Activated CD8-positive, alpha-beta memory T cell treated with anti-CD3 and anti-CD28 coated beads for 1 hour (primary cell): ENCODE results near the gene GOLGA8T.
"Not testable (repeated sequence)": the region's sequence is repeated elsewhere in the genome, so short reads cannot be mapped to it uniquely, and the experiment has no call there.

Experiments used
- DNase-seq, 2 donors: peaks; one replicate each; pipeline ENCODE4 v3.0.0-alpha.2; 2020; ENCODE audit warnings: low read depth in 1 of 2; ENCODE audit errors: extremely low read depth in 1 of 2

GOLGA8T gene, protein sequence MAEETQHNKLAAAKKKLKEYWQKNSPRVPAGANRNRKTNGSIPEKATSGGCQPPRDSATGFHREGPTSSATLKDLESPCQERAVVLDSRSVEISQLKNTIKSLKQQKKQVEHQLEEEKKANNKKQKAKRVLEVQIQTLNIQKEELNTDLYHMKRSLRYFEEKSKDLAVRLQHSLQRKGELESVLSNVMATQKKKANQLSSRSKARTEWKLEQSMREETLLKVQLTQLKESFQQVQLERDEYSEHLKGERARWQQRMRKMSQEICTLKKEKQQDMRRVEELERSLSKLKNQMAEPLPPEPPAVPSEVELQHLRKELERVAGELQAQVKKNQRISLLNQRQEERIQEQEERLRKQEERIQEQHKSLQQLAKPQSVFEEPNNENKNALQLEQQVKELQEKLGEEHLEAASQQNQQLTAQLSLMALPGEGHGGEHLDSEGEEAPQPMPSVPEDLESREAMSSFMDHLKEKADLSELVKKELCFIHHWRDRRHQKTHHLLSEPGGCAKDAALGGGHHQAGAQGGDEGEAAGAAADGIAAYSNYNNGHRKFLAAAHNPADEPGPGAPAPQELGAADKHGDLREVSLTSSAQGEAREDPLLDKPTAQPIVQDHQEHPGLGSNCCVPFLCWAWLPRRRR

GRCh38 chr15:30134751-30135150 is at the start of gene GOLGA8T:
Gene GOLGA8T, plus strand, starts transcription at chr15:30135051. Its CDS starts 98 bp downstream, at chr15:30135149.
- DNase-seq, result not testable (repeated sequence)

- not testable (repeated sequence) for DNase-seq
Measured at GRCh38 chr15:30097827-30098226, 37.0 kb upstream of the GOLGA8T start.

DNA sequence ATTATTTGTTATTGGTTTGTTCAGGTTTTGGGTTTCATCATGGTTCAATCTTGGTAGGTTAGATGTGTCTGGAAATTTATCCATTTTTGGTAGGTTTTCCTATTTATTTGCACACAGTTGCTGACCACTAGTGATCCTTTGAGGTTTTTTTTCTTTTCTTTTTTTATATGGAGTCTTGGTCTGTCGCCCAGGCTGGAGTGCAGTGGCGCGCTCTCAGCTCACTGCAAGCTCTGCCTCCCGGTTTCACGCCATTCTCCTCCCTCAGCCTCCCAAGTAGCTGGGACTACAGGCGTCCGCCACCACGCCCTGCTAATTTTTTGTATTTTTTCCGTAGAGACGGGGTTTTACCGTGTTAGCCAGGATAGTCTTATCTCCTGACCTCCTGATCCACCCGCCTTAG is 32.0 kb upstream of the GOLGA8T start:
- not testable (repeated sequence) for DNase-seq

- not testable (repeated sequence) for DNase-seq
Measured at GRCh38 chr15:30103941-30104507, 30.8 kb upstream of the GOLGA8T start.

GRCh38 chr15:30110591-30110990 is 24.3 kb upstream of the GOLGA8T start:
- not testable (repeated sequence) for DNase-seq

DNA sequence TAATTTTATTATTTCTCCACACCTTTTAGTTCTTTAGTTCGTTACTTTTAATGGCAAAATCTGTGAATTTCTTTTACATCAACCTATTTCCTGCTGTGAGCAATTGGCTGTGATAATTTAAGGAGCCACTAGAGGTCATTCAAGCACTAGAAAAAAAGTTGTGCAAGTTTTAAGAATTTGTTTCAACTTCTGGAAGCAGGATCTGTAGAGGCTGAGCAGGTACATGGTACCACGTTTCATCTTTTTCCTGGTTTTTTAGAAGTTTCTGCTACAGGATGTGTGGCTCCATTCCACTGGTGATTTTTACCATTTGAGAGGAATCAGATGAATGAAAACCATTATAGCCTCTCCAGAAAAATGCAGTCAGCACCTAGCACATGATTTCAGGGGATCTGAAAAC is 4.8 kb upstream of the GOLGA8T start:
- DNase-seq, result not testable (repeated sequence)

DNA sequence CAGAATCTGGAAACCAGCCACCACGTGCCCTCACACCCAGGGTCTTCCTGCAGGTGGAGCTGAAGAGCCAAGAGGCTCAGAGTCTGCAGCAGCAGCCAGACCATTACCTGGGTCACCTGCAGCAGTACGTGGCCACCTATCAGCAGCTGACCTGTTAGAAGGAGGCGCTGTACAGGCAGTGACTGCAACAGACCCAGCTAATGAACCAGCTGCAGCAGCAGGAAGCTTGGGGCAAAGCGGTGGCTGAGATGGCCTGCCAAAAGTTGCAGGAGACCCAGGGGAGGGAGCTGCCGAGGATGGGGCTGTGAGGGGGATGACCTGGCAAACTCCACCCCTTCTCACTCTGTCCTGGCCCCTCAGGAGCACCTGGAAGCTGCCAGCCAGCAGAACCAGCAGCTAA is 8.4 kb downstream of the GOLGA8T start:
- not testable (repeated sequence) for DNase-seq

GRCh38 chr15:30149891-30150290 is 15.0 kb downstream of the GOLGA8T start:
- not testable (repeated sequence) for DNase-seq

DNA sequence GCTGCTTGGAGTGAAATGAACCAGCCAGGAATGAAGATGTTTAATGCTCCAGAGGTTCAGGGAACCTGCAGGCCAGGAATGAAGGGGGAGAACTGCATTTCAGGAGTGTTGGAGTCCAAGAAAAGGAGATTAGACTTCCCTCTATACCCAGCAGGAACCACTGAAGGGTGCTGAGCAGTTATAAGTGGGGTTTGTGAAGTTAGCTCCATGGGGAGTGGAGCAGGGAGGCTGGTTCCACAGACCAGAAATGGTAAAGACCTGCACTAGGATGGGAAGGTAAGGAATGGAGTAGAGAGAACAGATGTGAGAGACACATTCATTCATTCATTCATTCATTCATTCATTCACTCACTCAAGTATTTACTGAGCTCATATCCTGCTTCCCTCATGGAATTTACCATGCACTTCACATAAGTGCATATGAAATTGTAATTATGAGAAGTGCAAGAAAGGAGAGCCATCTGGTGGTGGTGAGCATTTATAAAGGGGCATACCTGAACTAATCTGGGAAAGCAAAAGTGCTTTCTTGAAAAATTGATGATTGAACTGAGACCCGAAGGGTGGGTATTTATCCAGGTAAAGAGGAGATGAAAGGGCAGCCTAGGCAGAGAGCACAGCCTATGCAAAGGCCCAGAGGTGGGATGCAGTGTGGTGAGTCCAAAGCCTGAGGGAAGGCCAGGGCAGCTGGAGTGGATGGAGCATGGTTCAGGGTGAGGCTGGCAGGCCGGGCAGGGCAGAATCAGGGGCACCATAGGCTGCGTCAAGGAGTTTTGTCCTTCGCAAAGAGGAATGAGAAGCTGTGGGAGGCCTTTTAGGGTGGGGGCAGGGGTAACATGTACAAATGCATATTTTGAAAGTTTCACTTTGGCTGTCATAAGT is 27.9 kb downstream of the GOLGA8T start:
- not testable (repeated sequence) for DNase-seq

- not testable (repeated sequence) for DNase-seq
Measured at GRCh38 chr15:30163759-30164158, 28.9 kb downstream of the GOLGA8T start.

- DNase-seq, result not testable (repeated sequence)
Measured at GRCh38 chr15:30164257-30164656, 29.4 kb downstream of the GOLGA8T start.

DNA sequence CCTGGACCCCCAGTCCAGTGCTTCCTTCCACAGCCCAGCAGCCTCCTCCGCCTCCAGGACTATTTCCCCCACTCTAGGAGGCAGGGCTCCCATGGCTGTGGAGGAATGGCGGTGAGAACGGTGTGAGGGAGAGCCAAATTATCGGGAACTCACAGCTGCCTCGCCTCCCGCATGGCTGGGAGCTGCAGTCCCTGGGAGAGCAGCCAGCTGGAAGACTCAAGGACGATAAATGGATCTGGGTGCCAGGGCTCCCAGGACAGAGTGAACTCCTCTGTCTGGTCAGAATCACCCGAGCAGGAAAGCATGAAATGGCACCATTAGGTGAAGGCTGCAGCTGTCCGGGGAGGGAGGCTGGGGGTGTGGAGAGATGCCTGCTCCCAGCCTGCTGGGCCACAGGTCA is 32.6 kb downstream of the GOLGA8T start:
- not testable (repeated sequence) for DNase-seq

- DNase-seq, result not testable (repeated sequence)
Measured at GRCh38 chr15:30167886-30168285, 33.0 kb downstream of the GOLGA8T start.

GRCh38 chr15:30171452-30171851 is 36.6 kb downstream of the GOLGA8T start:
- DNase-seq, result not testable (repeated sequence)

- DNase-seq, result peak; percentile 28 to 31
Measured at GRCh38 chr15:30173041-30173608, 38.3 kb downstream of the GOLGA8T start.

DNA sequence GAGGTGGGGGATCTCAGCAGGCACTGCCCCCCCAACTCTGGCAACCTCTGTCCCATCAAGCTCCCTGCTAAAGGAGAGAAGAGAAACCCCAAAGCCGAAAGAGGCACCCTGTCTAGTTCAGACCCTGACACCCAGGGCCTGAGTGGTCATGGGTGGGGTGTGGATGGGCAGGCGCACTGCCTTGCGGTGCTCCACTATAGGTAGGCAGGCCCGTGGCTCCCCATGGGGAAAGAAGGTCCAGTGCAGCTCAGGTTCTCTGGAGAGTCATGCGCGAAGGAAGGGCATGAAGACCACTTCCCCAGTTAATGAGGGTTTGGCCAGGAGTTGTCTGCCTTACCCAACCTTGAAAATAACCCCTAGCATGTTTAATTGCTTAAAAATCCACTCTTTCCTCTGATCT is 40.4 kb downstream of the GOLGA8T start:
- DNase-seq, result not testable (repeated sequence)

DNA sequence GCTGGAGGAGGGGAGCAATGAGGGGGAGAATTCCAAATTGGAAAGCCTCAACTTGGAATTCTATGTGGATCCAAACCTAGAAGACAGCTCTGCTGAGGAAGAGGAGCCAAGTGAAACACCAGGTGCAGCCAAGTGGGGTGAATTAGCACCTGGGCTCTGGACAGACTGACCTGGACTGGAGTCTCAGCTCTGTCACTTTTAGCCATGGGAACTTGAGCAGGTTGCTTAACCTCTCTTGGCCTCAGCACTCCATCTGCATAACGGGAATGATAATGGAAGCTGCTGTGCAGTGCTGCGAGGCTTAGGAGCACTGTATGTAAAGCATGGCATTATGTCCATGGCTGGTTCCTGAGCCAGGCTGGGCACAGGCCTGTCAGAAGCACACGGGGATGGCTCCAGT is 41.8 kb downstream of the GOLGA8T start:
- DNase-seq, result not testable (repeated sequence)

GRCh38 chr15:30179814-30180213 is 45.0 kb downstream of the GOLGA8T start:
- DNase-seq, result not testable (repeated sequence)

- DNase-seq, result not testable (repeated sequence)
Measured at GRCh38 chr15:30185495-30185894, 50.6 kb downstream of the GOLGA8T start.

GRCh38 chr15:30187429-30187828 is 52.6 kb downstream of the GOLGA8T start:
- not testable (repeated sequence) for DNase-seq
